Retinal pigment epithelial cell (primary cell): ENCODE data around the gene SIAE.

ENCODE experiments used
- DNase-seq: peaks from one replicate; pipeline ENCODE4 v3.0.0-alpha.2; 2010; ENCODE audit warnings: low read depth
- H3K4me3 ChIP-seq: 2 replicates; pipeline ENCODE4 v1.5.1; 2011; ENCODE audit warnings: mild to moderate bottlenecking, low read length, control low read depth, moderate library complexity
- TF ChIP-seq, protein P1 (sequence below): conservative IDR thresholded peaks from 2 replicates; pipeline ENCODE4 v1.5.1; 2011; ENCODE audit warnings: low read depth, low read length, control low read depth, inconsistent platforms

Gene SIAE

DNA sequence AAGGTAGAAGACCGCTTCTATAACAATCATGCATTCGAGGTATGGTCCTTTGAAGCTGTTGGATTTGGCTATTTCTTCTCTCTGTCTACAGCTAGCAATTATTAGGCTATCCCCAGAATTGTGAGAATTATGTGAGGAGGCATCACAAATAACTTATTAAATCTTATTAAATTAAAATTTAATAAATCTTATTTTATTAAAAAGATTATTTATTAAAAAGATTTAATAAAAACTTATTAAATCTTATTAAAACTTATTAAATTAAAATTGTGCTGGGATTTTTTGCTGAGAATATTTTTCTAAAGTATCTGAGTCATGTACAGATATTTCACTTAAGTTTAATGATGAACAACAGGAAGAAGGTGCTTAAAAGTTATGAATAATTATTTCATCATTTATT is 7.9 kb upstream of the SIAE start:
- DNase-seq = no peak
- TF ChIP-seq, protein P1, sequence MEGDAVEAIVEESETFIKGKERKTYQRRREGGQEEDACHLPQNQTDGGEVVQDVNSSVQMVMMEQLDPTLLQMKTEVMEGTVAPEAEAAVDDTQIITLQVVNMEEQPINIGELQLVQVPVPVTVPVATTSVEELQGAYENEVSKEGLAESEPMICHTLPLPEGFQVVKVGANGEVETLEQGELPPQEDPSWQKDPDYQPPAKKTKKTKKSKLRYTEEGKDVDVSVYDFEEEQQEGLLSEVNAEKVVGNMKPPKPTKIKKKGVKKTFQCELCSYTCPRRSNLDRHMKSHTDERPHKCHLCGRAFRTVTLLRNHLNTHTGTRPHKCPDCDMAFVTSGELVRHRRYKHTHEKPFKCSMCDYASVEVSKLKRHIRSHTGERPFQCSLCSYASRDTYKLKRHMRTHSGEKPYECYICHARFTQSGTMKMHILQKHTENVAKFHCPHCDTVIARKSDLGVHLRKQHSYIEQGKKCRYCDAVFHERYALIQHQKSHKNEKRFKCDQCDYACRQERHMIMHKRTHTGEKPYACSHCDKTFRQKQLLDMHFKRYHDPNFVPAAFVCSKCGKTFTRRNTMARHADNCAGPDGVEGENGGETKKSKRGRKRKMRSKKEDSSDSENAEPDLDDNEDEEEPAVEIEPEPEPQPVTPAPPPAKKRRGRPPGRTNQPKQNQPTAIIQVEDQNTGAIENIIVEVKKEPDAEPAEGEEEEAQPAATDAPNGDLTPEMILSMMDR = no peak
- no peak overlapping the region for H3K4me3 ChIP-seq

DNA sequence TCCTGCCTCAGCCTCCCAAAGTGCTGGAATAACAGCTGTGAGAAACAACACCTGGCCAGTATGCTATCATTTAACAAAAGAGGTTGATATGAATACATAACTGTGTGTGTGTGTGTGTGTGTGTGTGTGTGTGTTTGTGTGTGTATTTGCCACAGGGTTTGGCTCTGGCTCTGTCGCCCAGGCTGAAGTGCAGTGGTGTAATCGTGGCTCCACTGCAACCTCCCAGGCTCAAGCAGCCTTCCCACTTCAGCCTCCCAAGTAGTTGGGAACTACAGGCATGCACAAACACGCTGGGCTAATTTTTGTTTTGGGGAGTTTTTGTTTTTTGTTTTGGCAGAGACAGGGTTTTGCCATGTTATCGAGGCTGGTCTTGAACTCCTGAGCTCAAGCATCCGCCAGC is 4.9 kb upstream of the SIAE start:
- DNase-seq = no peak
- no peak overlapping the region for H3K4me3 ChIP-seq
- TF ChIP-seq, protein P1 = no peak

DNA sequence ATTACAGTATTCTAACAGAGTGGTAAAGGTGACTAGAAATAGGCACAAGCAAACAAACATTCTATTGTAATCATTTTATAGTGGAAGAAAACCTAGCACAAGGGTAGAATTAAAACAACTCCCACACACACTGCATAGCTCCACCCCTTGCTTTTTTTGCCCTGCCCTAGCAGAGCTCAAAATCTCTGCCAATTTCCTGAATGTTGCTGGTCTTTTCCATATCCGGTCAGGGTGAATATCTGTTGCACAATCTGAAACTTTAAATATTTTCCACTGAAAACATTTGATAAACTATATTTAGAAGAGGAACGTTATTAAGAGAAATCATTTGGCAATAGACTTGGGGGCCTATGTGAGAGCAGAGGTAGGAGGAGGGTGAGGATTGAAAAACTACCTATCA is 2.8 kb upstream of the SIAE start:
- TF ChIP-seq, protein P1 = no peak
- no peak for DNase-seq
- no peak overlapping the region for H3K4me3 ChIP-seq

DNA sequence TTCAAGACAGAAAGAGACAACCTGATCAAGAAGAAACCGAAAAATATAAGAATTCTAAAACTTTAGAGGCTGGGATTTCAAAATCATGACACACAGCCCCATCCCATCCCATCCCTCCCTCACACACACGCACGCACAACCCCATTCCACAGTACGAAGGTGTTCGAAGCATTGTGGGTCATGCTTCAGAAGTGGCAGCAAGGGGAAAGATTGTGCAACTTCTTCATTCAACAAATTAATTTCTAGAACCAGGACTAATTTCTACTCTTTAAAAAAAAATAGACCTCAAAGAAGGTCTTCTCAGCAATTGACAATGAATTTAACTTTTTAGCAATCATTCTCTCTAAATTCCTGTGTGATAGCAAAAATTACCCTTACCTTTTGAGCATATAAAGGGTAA is 1.0 kb upstream of the SIAE start:
- peak overlapping the region; percentile 78 for H3K4me3 ChIP-seq
- no peak for DNase-seq
- TF ChIP-seq, protein P1 = no peak

DNA sequence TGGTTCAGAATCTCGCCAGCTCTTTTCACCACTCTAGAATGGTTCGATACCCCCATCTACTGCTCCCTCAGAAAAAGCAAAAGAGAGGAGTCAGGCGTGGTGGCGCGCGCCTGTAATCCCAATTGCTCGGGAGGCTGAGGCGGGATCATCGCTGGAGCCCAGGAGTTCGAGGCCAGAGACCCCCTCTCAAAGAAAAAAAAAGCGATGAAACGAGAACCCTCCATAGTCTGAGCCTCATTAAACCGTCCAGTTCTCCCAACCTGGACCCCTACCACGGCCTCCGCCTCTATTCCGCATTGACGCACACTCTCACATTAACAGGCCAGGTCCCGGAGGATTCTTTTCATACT is 604 bp upstream of the SIAE start:
- peak overlapping the region; percentile 78 for H3K4me3 ChIP-seq
- TF ChIP-seq, protein P1 = no peak
- no peak for DNase-seq

DNA sequence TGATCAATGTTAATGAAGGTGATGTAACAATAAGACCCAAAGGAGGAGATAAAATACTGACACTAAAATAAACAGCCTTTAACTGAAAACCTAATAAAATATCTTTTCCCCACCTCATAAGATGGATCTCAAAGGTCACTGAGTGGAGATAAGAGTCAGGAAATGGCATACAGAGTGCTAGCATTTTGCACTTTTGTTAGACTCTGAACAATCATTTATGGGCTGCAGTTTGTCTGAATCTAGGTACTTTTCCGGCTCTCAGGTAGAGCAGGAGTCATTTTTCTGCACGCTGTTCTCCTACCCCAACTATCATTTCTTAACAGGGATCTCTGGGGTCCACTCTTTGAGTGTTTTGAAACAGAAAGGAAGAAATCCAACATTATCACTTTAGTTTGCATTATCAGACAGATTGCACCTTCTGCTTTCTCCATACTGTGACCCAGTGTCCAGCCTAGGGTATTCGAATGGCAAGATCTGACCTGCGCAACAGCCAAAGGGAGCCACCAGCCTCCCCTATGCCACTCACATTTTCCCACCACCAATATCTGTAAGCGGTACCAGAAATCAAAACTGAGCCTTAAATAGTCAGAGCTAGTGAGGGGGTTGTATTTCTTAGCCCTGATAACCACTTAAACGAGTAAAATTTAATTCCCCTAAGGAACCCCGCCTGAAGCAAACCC is 863 bp downstream of the SIAE start:
- H3K4me3 ChIP-seq = peak overlapping the region; percentile 78
- no peak for DNase-seq
- TF ChIP-seq, protein P1 = no peak

DNA sequence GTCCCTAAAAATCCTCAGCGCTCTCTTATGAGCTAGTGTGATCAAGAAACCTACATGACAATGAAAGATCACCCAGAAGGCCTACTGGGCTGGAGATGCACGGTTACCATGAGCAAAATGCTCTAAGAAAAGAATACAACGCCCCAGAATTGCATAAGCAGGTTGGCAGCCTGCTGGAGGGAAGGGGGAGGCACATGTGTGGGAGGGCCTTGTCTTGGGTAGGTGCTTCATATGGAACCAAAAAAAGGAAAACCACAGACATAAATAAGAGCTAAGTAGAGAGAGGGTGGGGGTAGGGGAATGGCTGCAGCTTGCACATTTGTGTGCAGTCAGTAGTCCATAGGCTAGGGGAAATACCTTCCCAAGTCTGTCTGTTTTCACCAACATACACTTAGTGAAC is 2.8 kb downstream of the SIAE start:
- TF ChIP-seq, protein P1 = no peak
- DNase-seq = no peak
- H3K4me3 ChIP-seq = no peak overlapping the region
